Measurements from ENCODE around the gene SYT1. TPM values are rescaled to one million over a fixed set of nuclear protein-coding genes. Genes with fewer than 3 reads are reported as not detected.

Gene SYT1
- total RNA-seq, 1 donor from 2014 or later: 166 TPM

DNA sequence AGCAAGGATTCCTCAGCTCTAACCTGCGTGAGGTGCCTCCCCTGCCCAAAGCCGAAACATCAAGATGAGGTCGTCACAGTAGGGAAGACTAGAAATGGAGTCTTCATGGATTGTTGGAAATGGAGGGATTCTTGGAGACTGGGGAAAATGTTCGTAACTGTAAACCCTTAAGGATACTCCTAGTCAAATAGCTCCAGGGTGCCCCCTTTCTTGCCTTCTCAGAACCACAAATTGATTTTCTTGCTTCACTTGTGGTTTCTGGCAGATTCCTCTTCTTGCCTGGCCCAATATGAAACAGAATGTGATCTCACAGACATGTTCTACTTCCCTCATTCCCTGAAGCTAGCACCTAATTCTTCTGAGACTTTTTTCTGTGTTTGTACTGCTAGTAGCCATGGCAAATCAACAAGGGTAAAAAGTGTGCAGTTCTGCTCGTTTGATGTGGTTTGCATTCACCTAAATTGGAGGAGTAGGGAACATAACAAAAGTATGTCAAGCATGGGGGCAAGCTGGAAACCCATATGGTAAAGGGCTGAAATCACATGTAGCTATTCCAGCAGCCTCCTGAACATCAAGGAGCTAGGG lies 494.2 kb downstream of the SYT1 start:
- no peak for DNase-seq

DNA sequence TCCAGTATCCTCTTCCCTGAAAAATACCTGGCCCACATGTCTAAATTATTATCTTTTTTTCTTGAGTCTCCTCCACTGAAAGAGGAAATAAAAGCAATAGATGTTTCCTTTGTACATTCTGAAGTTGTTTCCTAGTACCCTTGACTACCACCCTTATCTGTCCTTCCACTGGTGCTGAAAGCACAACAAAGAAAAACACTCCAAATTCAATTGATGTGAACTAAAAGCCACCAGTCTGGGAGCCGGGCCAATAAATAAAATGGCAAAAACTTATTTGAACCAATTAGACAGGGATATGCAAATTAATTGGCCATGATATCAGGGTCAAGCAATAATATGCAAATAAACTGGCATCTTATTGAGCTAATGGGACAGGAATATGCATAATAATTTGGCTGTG lies 495.7 kb downstream of the SYT1 start:
- DNase-seq: no peak

DNA sequence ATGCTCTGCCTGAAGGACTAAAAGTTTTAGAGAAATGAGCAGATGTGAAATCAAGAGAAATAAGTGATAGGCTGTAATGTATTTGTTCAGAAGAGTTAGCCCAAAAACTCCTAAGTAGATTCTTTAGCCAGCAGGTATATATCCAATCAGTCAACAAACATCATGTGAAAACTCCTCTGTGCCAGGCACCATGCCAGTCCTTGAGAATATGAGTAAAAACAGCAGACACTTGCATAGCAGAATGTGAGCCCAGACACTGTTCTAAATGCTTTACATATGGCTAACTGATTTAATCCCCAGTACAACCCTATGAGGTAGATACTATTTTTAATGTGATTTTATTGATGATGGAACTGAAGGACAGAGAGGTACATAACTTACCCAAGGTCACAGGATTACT lies 496.4 kb downstream of the SYT1 start:
- peak; percentile 26 for DNase-seq

DNA sequence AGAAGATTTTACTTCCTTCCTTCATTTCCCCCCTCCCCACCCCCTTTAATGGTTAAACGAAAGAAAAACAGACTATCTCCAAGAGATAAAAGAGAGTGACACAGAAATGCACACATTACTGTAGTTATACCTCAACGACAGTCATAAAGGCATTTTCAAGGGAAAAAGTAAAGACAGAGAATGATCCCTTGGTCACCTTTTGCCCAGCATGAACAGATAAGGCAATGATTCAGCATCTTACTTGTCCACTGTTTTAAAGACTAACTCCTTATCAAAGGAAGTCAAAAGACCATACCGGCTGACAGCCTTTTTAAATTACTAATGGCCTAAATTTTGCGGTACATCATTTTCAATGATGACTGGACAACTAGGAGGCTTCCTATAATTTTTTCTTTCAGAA lies 499.6 kb downstream of the SYT1 start:
- no peak for DNase-seq

DNA sequence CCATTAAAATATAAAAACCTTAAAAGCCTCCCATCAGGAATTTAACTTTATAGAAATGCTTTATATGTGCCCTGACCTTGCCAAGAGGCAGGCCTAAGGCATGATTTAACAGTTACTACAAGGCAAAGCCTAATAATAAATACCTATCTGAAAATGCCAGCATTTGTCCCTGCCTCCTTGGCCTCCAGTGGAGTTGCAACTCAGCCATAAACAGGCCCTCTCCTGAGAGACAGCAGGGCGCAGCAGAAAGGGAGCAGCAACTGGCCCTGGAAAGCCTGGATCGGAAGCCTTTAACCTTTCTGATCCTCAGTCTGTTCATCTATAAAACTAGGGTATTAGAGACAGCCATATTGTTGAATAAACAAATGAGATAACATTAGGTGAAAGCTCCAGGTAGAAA lies 501.8 kb downstream of the SYT1 start:
- no peak for DNase-seq

DNA sequence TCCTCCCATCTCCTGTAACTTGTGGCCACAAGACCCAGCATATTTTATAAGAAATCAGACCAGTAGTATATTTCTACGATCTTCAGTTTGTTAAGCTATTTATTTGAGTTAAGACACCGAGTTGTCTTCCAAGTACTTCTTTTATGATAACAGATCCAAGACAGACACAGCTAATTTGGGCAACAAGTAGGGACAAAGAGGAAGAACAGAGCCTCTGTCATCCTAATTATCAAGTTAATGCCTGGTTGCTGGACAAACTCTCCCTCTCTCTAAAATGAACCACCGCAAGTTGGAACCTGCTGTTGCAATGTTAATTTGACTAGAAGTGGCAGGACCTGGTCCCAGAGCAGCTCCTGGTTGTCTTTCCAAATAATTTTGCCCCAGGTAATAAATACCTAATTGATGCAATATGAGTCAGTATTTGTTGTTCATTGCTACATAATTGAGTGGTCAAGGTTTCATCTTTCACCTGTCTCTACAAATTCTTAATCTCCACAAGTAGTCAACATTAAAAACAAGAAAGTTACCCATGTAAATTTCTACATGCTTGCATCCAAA lies 502.5 kb downstream of the SYT1 start:
- DNase-seq: no peak

DNA sequence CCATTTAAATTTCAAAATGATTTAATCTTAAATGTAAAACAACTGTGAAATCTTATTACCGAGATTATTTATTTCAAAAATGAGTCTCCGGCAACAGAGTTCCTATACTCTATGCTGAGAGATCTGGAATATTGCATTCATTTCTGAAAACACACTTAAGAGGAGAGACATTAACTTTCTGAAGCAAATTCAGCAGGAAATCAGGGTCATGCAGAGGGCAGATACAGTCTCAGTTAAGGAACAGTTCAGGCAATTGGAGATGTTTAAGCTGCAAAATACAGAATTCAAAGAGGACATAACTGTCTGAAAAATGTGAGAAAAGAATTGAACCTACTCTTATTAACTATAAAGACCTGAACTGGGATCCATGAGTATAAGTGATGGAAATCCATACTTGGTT lies 505.4 kb downstream of the SYT1 start:
- DNase-seq: no peak

DNA sequence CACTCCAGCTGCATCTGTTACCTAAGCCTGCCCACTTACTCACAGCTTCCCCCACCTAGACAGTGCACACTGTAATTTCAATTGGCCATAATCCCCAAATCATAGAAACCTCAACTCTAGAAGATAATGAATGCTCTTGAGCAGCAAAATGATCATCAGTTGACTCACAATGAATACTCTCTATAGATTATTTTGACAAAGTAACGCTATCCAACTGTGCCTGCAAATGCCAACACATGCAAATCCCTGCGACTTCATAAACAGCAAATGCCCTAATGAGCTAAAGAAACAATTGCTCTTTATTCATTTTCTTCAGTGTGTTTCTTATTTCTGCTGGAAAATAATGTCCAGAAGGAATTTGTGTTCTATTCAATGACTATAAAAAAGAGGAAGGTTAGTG lies 506.7 kb downstream of the SYT1 start:
- DNase-seq: no peak

DNA sequence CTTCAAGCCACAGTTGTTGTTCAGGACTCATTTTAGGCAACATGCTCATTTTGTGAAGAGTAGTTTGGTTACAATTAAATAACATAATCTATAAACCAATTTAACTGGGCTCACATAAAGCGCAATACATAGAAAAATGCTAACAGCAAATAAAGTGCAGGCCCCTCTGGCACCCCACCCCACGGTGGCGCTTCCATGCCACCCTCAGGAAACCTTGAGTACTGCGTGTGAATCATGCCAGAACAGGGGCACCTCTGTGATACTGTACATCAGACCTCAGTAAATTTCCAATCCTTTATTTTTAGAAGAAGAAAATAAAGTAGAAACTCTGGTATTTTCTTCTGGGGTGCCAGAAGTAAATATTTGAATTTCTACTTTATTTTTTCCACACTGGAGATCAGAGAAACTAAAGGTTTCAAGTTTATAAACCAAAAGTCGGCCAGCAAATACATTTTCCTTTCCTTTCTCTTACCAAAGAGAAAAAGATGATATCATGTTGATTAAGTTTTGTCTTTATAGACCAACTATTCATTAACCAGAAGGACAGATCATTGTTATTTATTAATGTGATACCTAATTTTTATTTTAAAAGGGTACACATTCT lies 509.4 kb downstream of the SYT1 start:
- no peak for DNase-seq

DNA sequence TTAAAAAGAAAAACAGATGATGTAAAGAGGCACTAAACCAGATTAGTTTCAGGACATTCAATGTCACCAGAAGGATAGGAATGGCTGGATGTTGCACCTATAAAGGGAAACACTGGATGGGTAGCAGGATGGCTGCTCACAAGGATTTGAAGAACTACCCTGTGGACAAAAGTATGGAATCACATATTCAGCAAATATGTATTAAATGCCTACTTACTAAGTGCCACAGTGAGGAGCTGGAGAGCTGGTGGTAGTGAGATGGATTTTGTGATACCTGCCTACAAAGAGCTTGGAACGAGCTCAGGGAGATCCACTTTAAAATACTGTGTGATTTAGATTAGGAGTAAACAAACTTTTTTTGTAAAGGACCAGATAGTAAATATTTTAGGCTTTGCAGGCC lies 510.0 kb downstream of the SYT1 start:
- DNase-seq: no peak

DNA sequence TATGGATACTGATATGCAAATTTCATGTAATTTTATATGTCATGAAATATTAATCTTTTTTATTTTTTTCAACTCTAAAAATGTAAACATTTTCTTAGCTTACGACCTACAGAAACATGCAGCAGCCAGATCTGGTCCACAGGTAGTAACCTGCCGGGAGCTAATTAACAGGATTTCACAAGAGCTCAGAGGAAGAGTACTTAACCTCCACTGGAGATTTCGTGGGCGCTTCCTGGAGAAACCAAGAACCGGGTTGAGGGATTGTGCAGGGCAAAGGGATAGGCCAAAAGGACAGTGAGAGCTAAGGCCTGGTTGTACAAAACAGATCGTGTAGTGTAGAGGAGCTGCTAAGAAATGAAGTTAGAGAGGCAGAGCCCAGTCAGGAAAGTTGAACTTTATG lies 510.5 kb downstream of the SYT1 start:
- no peak for DNase-seq

DNA sequence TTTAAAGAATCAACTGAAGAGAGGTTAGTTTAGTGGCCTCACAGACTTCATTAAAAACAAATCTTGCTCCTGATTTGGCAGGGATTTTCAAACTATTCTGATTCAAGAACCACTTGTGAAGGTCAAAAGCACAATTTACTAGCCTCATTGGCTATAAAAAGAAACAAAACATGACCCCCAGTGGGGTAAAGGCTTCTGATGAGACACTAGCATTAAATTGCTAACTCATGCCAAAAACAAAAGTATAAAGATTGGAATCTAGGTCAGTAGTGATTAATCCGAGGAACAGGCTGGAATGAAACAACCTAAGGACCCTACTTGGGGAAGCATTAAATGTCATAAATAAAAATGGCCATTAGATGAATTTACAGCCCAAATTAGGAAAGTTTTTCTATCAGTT lies 513.9 kb downstream of the SYT1 start:
- no peak for DNase-seq

DNA sequence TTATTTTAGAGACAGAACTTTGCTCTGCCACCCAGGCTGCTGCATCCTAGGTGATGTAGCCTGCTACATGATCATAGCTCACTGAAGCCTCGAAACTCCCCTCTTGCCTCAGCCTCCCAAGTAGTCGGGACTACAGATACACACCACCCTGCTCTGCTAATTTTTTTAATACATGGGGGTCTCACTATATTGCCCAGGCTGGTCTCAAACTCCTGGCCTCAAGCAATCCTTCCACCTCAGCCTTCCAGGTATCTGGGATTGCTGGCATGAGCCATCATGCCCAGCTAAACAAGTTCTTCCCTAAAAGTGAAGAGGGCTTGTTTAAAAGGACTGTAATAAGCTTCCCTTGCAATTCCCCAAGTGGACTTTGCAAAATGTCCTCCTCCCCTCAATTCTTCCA lies 515.8 kb downstream of the SYT1 start:
- no peak for DNase-seq

DNA sequence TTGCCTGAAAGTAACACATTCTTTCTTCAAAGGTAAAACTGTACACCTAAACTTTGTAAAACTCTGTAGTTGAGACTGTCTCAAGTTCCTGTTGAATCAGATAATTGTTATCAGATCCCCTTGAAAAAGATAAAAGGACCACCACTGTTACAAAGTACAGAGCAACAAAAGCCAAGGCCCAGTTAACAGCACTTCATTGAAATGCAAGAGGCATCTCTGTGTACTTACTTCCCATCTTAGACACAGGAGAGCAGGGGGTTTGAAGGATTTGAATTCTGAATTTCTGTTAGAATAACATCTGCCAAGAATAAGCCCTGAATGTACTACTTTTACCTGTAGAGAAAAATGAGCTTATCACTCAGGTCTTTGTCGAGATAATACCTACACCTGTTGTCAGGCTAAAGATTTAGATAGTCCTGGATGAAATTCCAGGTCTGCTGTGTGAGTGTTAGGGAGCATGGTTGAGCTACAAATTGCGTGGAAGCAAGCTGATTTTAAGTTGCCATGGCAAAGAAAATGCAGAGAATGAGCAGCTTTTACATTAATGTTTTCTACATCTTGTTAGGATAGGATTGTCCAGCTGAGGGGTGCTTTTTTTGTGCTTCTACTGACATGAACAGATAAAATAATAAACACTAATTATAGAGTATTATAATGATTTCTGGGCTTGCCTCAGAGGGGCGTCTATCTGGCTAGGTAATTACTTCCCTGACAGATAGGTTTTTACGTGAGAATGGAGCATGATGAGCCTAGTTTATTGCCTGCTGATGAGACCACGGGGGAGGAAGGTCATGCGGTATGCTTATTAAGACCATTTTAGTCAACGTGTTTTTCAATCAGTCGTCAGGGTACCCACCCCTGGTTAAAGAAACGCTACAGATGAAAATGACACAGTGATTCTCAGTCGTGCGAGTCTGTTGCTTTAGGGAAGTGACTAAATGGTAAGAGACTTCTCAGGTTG lies 517.0 kb downstream of the SYT1 start:
- DNase-seq: no peak

DNA sequence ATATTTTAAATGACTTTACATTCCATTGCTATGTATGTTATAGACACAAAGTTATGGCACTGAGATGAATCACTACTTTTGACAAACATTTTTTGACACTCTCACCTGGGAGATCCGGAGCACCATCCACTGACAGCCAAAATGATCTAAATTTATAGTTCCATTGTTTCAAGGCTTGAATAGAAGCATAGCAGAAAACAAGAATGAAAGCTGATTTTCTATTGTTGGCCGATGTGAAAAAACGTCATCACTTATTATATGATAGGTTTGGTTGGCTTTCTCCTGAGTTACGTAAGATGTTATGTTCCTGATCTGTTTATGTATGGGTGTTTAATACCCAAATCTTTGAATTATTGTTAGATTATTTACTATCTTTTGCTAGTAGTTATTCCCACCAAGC lies 520.0 kb downstream of the SYT1 start:
- DNase-seq: no peak

DNA sequence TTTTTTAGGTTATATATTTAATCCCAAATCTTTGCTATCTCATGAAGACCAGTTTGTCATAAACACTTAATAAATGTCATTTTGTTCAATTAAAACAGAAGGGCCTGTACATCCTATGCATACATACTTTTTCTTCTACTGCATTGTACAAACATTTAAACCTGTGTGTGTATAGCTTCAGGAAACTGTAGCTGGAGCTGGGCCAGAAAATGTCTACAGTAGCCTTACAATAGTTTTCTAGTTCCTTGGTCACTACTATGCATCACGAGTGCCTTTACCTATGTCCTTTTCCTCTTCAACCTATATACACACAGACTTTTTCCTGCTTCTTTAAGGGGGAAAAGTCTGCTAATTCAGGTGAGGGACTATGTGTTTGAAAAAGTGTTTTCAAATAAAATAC lies 523.4 kb downstream of the SYT1 start:
- DNase-seq: no peak

DNA sequence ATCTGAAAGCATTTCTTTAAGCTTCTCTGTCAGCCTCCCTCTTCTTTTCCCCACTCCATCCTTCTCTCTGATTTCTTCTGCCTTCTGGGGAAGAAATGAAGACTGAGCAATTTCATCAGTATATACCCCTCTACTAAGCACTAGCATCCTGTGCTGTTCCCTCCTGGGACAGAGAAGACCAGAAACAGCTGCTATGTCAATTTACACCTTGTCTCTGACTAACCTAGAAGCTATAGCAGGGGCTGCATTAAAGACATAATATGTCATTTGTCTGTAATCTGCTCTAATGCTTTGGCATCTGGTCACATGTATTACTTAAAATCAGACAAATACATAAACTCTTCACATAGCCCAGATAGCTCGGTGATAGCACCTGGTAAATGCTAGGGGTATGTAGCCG lies 529.3 kb downstream of the SYT1 start:
- DNase-seq: no peak

DNA sequence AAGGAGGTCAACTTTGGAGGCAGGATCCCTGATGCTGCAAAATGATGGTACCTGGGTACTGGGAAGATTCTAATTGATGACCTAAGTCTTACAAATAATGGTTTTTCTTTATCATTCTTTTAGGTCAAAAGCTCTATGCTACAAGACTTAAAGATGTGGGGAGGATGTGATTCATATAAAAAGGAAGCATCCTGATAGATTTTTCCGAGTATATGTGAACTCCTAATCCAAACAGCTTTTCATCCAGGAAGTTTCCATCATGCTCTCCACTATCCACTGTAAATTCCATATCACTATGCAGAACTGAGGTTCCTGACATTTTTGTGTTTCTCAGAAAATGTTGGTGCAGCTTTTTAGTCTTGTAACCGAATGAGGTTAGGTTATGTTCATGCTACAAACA lies 533.0 kb downstream of the SYT1 start:
- no peak for DNase-seq

DNA sequence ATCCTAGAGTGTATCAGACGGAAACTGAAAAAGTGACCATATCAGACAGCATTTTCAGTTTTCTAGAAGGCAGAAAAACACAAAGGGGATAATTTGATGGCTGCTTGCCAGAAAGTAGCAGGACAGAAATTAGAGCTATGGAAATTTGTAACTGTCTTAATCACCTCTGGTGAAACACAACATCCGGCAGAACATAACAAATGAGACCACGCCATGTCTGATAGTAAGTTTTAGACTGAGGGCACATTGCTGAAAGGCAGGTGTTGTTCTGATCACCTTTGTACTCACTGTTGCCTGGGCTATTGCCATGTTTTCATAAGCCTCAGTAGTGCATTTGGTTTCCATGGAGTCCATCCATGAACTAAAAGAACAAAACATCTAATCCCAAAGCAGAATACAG lies 535.9 kb downstream of the SYT1 start:
- no peak for DNase-seq

DNA sequence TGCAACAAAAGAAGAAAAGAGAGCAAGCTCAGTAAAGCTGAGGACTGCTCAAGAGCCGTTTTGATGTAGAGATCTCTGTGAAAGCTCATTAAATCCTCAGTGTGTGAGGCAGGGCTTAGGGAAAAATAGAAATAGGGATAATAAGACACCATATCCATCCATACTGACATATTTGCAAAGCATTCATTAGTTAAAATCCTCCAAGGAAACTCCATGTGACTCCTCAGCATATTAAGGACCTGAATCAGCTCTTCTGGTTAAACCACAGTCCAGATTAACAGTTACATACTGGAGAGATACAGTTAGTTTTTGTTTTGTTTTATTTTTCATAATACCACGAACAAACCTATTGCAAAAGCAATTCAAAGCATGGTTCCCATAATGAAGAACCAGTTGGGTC lies 538.0 kb downstream of the SYT1 start:
- DNase-seq: no peak

DNA sequence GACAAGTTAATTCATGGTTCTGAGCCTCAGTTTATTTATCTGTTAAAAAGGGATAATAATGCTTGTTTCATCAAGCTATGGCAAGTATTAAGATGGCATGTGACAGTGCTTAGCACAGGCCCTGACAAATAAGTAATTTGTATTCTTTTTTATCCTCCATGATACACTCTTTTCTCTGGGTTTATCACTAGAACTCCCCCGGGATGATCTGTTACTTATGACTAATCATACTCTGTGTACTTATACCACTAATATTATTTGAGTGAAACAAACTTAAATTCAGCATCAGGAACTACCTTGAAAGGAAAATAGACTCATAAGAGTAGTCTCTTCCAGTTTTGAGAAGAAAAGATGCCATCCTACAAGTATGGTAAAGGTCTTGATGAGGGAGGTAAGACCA lies 542.4 kb downstream of the SYT1 start:
- no peak for DNase-seq

DNA sequence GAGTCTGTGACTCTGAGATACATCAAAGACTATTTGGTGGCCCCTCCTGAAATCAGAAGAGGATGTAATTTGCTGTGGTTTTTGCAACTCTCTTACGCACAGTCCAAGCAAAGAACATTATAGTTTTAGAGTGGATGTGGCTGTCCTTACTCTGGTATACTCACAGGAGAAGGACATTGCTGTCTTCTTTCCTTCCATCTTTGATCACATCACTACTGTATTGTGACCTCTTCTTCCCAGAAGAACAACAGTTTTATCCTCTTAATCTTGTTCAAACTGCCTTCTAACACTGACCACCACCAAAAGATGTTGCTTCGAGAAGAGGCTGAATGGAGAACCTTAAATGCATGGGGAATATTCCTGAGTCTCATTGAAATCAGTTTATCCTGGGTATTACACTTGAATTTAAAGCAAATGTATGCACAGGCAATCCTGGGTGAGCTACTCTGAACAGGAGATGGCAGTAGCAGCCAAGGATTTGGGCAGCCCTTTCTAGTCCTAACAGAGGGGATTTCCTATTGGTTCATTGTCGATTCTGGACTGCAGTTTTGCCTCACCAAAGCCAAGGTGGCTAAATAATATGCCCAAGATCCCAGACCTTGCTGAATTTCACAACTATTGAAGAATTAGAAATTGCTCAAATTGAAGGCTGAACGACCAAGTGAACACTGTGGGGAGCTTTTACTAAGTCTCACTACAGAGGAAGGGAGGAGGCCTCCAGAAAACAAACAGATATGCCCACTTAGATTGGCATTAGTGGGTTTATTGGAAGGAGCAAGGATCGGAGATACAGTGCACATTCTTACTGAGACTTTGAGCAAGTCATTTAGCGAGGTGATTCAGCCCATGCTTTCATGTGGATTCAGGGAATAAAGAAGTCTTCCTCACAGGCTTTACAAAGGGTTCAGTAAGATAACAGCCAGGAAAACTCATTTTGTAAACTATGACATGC lies 543.4 kb downstream of the SYT1 start:
- DNase-seq: no peak
